ENCODE results near the gene USP37.

DNA sequence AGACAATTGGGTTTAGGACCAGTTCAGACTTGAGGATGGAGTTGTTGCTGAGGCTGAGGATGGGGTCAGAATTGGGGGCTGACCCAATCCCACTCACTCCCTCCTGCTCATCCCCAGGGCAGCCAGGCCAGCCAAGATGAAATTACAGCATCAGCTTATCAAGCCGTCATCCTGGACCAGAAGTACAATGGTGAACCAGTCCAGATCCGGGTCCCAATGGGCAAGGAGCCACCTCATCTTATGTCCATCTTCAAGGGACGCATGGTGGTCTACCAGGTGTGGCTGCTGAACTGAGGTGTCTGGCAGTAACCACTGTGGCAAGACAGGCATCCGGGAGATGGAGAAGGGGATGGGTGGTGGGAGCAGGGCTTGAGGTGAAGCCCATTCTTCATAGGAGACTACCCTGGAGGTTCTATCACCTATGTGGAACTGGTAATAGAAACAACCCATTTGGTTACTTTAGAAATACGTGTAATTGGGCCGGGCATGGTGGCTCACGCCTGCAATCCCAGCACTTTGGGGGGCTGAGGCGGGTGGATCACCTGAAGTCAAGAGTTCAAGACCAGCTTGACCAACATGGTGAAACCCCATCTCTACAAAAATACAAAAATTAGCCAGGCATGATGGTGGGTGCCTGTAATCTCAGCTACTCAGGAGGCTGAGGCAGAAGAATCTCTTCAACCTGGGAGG, 135.3 kb downstream of the USP37 start:
- no peak for TF ChIP-seq EZH2phosphoT487 (IDR thresholded peaks at IDR 0.05; ENCODE audit: borderline replicate concordance)
- TF ChIP-seq, protein P1, sequence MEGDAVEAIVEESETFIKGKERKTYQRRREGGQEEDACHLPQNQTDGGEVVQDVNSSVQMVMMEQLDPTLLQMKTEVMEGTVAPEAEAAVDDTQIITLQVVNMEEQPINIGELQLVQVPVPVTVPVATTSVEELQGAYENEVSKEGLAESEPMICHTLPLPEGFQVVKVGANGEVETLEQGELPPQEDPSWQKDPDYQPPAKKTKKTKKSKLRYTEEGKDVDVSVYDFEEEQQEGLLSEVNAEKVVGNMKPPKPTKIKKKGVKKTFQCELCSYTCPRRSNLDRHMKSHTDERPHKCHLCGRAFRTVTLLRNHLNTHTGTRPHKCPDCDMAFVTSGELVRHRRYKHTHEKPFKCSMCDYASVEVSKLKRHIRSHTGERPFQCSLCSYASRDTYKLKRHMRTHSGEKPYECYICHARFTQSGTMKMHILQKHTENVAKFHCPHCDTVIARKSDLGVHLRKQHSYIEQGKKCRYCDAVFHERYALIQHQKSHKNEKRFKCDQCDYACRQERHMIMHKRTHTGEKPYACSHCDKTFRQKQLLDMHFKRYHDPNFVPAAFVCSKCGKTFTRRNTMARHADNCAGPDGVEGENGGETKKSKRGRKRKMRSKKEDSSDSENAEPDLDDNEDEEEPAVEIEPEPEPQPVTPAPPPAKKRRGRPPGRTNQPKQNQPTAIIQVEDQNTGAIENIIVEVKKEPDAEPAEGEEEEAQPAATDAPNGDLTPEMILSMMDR (conservative IDR thresholded peaks at IDR 0.05; ENCODE audit: low read length), result no peak

All from Loucy (cell line).